Measurements from ENCODE around the gene PACSIN2.

DNA sequence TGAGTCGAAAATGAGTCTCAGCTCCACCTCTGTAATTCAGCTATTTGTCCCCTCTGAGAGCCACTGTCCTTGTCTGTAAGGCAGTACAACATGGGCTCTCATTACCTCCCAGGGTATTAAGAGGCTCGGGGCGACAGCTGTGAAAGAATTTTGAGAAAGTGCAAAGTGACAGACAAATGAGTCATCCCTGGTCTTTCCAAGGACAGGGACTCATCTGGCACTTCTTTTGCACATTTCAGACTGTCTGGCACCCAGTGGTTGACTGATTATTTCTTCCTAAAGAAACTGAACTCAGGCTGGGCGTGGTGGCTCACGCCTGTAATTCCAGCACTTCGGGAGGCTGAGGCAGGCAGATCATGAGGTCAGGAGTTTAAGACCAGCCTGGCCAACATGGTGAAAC, 95.8 kb downstream of the PACSIN2 start:
- TF ChIP-seq, protein P1, sequence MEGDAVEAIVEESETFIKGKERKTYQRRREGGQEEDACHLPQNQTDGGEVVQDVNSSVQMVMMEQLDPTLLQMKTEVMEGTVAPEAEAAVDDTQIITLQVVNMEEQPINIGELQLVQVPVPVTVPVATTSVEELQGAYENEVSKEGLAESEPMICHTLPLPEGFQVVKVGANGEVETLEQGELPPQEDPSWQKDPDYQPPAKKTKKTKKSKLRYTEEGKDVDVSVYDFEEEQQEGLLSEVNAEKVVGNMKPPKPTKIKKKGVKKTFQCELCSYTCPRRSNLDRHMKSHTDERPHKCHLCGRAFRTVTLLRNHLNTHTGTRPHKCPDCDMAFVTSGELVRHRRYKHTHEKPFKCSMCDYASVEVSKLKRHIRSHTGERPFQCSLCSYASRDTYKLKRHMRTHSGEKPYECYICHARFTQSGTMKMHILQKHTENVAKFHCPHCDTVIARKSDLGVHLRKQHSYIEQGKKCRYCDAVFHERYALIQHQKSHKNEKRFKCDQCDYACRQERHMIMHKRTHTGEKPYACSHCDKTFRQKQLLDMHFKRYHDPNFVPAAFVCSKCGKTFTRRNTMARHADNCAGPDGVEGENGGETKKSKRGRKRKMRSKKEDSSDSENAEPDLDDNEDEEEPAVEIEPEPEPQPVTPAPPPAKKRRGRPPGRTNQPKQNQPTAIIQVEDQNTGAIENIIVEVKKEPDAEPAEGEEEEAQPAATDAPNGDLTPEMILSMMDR (conservative IDR thresholded peaks at IDR 0.05): no peak
- TF ChIP-seq EZH2 (IDR thresholded peaks at IDR 0.05; ENCODE audit: low read depth): no peak
